ENCODE data around the gene E2F4. TPM values are rescaled to one million over a fixed set of nuclear protein-coding genes. Genes with fewer than 3 reads are reported as not detected.

Gene E2F4
- total RNA-seq, 1 donor from 2014 or later = 66.5 TPM

GRCh38 chr16:67188798-67189197 is 3.2 kb upstream of the E2F4 start:
- H3K4me1 ChIP-seq = peaks cover 50% of the 10 kb centered on the region
- no peaks in the 10 kb centered on the region for H3K27me3 ChIP-seq (ENCODE audit: low read depth)
- no peak for ATAC-seq
- H3K9me3 ChIP-seq = no peaks in the 10 kb centered on the region
- DNase-seq = no peak
- no peak for TF ChIP-seq CTCF (IDR thresholded peaks at IDR 0.05)
- intact Hi-C loops (cut with DNase I) = no loop called here
- H3K27ac ChIP-seq = no peak overlapping the region
- peaks cover 7% of the 10 kb centered on the region for H3K36me3 ChIP-seq
- H3K4me3 ChIP-seq = peak overlapping the region; percentile 46

- no peak for TF ChIP-seq CTCF (IDR thresholded peaks at IDR 0.05)
- peaks cover 19% of the 10 kb centered on the region for H3K36me3 ChIP-seq
- no peaks in the 10 kb centered on the region for H3K9me3 ChIP-seq
- H3K4me3 ChIP-seq = peak within 1 kb of the TSS; percentile 46
- H3K4me1 ChIP-seq = peaks cover 45% of the 10 kb centered on the region
- ATAC-seq = no peak
- DNase-seq = no peak
- H3K27me3 ChIP-seq (ENCODE audit: low read depth) = no peaks in the 10 kb centered on the region
- peak within 1 kb of the TSS; percentile 53 for H3K27ac ChIP-seq
- intact Hi-C loops (cut with DNase I) = no loop called here
Measured at GRCh38 chr16:67190041-67190440, 1.9 kb upstream of the E2F4 start, which contains the start of gene EXOC3L1. Gene EXOC3L1, minus strand, starts transcription at chr16:67190136. Its CDS starts 460 bp downstream, at chr16:67189676.

GRCh38 chr16:67190448-67191399 is 1.2 kb upstream of the E2F4 start:
- DNase-seq = no peak
- H3K36me3 ChIP-seq = peaks cover 26% of the 10 kb centered on the region
- peak overlapping the region; percentile 46 for H3K4me3 ChIP-seq
- intact Hi-C loops (cut with DNase I) = no loop called here
- H3K4me1 ChIP-seq = peaks cover 38% of the 10 kb centered on the region
- ATAC-seq = no peak
- H3K9me3 ChIP-seq = no peaks in the 10 kb centered on the region
- no peak for TF ChIP-seq CTCF (IDR thresholded peaks at IDR 0.05)
- H3K27ac ChIP-seq = peak overlapping the region; percentile 31
- no peaks in the 10 kb centered on the region for H3K27me3 ChIP-seq (ENCODE audit: low read depth)

GRCh38 chr16:67191411-67191994 is 452 bp upstream of the E2F4 start:
- H3K36me3 ChIP-seq = peaks cover 34% of the 10 kb centered on the region
- H3K9me3 ChIP-seq = no peaks in the 10 kb centered on the region
- H3K4me3 ChIP-seq = peak overlapping the region; percentile 100
- peak overlapping the region; percentile 86 for H3K27ac ChIP-seq
- H3K4me1 ChIP-seq = peaks cover 34% of the 10 kb centered on the region
- ATAC-seq (no peak), DNase-seq (no peak)
- no peaks in the 10 kb centered on the region for H3K27me3 ChIP-seq (ENCODE audit: low read depth)
- intact Hi-C loops (cut with DNase I) = no loop called here
- TF ChIP-seq CTCF (IDR thresholded peaks at IDR 0.05) = no peak

GRCh38 chr16:67192781-67193361 is 916 bp downstream of the E2F4 start:
- ATAC-seq (no peak), DNase-seq (no peak)
- Histone ChIP-seq H3K36me3 (peaks cover 48% of the 10 kb centered on the region), H3K27ac (peak overlapping the region; percentile 86), H3K27me3 (ENCODE audit: low read depth) (no peaks in the 10 kb centered on the region), H3K4me1 (peaks cover 34% of the 10 kb centered on the region), H3K4me3 (peak overlapping the region; percentile 100), H3K9me3 (no peaks in the 10 kb centered on the region)
- intact Hi-C loops (cut with DNase I) = no loop called here
- no peak for TF ChIP-seq CTCF (IDR thresholded peaks at IDR 0.05)
